Stimulated activated CD8-positive, alpha-beta memory T cell treated with anti-CD3 and anti-CD28 coated beads, Interleukin-12 subunit alpha, Interleukin-12 subunit beta, amount 100 ng/mL, for 1 hour (primary cell): ENCODE results near the gene DHX15.

Source experiments
- DNase-seq: peaks from one replicate; pipeline ENCODE4 v3.0.0-alpha.2; 2020; ENCODE audit warnings: low read depth

The DHX15 gene

DNA sequence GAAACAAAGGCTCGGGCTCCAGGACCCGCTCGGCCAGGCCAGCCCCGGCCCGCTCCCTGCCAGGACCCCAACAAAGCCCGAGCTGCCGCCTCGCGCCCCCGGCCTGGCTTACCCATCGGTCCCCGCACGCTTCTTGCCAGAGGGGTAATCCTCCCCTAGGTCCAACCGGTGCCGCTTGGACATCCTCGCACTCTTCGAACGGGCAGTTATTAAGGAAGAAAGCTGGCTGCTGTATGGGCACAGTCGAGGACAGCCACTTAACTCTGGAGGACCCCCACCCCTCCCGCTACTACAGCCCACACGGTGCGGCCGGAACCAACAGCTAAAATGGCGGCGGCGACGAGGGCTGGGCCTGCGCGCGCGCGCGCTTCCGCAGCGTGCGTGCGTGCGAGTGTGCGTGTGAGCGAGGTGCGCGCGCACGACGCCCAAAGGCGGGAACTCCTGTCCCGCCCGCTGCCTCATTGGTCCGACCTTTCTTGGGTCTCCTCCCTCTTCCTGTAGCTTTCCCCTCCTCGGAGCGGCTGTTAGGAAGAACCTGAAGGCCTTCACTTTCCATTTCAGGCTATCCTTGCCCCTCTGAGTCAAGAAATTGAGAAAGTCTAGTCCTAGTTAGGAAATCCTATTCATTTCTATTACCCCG is at the start of gene DHX15:
Gene DHX15 (minus strand): TSS at position 344 of the 640 bp plus-strand sequence. CDS start 161 bp downstream, at position 183.
- peak; percentile 87 for DNase-seq

DNA sequence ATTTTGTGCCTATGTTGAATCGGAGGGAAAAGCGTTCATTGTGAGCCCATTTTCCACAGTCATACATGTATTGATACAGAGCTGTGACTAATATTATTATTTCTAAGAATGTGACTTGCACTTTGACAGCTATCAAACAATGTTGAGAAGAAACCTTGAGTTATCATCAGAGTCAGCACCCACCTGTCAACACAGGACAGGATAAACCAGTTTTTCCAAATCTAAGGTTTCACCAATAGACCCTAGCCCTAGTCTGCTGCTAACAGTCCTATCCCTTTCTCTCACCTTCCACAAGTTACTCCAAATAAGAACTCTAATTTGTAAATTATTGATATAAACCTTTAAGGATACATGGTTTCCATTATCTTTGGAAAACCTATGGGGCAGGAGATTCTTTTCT is 47.7 kb upstream of the DHX15 start:
- no peak for DNase-seq

DNA sequence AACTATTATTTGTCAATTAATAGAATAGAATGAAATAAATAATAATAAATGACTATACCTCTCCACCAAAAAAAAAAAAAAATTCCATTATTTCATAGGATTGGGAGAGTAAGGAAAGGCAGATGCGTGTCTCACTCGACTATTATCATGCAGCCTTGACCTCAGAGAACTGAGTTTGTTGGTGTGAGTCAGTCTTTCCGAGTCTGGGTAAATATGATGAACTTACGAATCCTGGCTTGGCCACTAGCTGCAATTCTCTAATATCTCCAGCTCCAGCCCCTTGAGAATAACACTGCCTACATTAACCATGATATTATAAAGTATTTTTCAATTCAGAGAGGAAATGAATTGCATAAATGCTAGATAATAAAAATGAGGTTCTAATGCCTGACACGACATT is 46.6 kb upstream of the DHX15 start:
- no peak for DNase-seq

DNA sequence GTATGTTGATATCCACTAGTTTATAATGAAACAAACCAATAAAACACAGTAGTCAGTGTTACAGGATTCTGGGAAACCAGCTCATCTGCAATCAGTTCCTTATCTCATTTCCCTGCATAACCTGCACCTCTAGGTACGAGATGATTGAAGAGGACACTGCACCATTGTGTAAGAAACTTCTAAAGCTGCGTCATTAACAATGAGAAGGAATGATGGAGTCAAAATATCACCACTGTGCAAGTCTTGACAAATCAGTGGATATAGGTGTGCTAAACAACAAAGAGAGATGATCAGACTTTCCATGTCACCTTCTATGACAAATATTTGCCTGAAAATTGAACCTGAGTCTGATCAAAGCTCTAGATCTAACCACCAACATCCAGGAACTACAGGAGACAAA is 40.7 kb upstream of the DHX15 start:
- DNase-seq = no peak

DNA sequence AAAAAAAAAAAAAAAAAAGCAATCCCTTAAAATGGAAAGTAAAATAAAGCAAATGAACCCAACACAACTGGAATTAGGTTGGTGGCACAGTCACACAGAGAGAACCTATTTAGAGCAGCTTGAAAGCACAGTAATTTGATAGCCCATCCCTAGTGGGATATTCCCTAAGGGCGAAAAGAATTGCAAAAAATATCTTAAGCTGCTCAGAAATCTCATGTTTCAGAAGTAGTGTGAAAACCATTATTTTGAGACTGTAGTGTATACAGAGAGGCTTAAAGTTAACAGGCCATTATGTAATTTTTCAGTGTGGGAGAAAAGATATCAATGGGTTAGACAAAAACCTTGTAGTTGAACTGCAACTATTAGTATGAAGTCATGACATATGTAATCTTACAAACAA is 40.0 kb upstream of the DHX15 start:
- no peak for DNase-seq

DNA sequence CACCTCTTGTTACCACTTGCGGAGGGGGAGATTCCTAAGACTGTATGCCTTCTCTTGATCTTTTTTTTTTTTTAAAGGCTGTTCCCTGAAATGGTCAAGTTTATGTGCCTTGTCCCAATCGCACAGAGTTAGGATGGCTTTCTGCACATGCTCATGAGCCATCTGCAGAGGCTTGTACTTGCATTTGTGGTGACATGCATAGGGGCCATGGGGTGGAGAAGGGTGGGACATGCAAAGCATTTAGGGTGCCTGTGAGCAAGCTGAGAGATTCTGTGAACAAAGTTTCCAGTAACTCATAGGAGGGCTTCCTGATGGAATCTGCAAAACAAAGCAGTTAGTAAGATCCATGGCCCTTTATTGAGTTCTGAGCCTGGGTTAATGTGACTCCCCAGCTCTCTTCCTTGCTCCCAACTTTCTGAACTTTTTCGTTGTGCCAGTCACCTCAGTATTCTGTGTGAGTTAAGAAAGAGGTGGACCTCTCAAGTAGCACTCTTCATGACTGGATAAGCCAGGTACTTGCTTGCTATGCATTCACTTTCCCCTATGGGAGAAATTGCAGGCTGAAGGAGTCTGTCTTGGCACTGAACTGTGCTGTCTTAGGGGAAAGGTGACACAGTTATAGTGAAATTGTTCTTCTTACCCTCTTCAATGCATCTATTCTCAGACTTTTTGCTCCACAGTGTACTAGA is 37.9 kb upstream of the DHX15 start:
- no peak for DNase-seq

DNA sequence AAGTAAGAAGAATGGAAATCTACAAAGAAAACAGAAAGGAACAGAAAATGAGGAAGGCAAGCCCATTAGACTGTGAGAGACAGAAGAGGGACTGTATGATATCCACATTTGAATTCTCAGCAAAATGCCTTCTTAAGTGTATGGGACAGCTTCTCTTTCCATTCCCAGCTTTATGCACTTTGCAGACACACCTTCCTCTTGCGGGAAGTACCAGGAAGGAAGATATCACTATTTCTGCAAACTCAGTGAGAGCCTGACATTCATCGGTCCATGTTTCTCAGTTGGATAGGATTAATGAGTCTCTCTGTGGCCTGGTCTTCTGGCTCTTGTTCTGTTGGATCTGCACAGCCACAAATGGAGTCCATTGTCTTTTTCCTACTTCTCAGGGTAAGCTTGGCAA is 31.6 kb upstream of the DHX15 start:
- DNase-seq = no peak

DNA sequence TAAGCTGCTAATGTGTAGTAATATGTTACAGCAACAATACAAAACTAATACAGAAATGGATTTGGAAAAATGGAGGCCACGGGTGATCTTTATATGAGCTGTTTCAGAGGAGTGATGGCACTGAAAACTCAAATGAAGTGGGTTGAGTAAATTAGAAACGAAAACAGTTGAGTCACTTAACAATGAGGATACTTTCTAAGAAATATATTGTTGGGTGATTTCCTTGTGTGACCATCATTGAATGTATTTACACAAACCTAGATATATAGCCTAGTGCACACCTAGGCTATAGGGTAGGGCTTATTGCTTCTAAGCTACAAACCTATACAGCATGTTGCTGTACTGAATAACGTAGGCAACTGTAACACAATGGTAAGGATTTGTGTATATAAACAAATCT is 30.5 kb upstream of the DHX15 start:
- no peak for DNase-seq

DNA sequence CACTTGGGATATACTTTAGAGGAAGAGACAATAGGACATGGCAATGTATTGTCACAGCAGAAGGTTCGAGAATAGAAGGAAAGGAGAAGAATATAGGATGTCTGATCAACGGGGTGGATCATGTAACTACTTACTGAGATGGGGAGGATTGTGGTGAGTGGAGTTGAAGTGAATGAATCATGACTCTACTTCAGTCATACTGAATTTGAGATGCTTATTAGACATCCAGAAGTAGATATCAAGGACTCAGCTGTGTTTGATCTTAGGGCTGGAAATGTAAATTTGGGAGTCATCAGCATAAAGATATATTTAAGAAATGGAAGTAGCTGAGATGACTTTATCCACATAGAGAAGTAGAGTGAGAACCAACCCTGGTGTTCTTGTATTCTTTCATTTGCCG is 29.1 kb upstream of the DHX15 start:
- no peak for DNase-seq

DNA sequence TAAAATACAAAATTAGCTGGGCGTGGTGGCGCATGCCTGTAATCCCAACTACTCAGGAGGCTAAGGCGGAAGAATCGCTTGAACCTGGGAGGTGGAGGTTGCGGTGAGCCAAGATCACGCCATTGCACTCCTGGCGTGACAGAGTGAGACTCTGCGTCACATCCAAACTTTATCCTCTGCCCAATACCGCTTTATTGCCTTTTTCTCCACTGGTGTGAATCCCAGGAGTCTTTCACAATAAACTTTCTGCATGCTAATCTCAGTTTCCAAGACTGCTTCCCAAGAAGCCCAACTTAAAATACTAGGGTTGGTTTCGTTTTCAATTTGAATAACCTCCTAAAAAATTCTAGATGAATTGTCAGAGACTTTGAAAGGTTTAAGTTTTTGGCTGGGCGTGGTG is 27.2 kb upstream of the DHX15 start:
- DNase-seq = no peak

DNA sequence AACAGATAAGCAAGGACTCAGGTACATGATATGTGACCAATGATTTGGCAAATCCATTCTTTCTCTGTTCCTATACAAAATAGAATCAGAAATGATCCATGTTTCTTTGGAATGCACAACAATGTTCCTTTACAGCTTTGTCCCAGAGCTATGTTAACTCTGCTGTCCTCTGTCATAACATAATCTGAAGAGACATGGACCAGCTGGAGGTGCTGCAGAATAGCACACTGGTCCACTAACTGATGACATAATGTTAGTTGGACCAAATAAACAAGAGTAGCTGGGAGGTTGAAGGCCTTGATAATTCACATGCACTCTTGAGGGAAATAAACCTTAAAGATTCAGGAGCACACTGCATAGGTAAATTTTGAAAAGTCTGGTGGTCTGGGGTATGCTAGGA is 23.0 kb upstream of the DHX15 start:
- DNase-seq = no peak

DNA sequence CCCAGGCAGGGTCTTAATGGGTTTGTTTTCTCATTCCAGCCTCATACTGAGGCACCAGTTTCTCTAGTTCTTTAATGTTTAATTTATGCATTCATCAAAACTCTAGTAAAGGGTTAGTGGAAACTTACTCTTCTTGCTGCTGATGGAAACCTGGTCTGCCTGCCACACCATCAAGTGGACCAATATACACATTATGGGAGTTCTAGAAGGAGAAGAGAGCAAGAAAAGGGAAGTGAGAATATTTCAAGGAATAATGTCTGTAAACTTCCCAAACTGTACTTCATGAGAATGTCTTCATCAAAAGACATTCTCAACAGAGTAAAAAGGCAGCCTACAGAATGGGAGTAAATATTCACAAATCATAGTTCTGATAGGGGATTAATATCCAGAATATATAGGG is 20.9 kb upstream of the DHX15 start:
- DNase-seq = no peak

DNA sequence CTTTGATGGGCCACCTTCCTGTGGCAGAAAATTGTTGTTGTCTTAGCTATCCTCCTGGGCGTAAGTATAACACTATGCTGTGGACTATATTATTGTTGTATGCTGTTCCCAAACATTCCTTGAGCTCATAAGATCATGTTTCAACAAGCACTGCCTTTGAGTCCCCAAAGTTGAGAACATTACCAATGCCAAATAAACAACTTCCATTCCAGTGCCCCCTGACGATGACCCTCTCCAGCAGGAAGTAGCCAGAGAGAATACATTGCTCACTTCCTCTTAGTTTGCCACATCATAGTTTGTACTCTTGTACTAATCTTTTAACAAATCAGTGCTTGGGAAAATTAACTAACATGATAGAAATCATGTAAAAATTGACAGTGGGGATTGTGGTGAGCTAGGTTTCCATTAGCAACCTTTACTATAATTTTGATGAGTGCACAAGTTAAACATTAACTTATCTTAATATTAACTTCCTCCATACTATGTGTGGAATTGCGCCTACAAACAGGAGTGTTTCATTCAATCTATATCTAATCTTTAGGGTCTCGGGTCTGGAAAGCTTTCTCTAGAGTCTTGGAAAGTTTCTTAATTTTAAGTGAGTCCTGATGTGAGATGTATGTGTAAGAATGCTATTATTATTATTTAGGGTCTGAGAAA is 20.3 kb upstream of the DHX15 start:
- DNase-seq = no peak

DNA sequence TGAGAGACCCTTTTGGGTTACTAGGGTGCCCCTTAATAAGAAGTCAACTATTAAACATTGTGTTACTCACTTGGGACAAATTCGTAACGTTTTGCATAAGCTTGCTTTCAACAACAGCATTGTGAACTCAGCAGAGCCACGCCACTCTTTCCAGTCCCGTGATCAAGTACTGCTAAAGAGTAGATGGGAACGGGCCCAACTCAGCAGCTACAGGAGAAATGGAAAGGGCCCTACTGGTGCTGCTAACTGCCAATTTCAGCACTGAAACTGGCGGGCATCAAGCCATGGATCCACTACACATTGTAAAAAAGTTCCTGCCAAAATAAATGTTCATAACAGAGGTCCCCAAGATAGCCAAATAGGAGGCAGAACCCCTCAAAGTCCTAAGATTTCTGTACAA is 19.0 kb upstream of the DHX15 start:
- no peak for DNase-seq

DNA sequence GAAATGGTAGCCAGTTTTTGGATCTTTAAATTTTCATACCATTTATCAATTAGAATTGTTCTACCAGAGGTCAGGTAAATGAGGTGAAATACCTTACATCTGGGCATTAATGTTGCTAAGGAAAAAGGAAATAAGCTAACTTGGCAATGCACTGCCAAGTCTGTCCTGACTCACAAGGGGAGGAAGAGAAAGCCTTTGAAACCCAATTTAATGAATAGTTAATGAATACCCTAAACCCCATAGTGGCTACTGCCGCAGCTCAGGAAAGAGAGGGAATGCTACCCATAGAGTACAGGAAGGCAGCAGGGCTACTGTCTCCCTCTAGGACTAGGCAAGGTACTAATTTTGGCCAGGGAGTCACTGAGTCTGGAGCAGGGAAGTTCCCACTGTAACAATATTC is 16.8 kb upstream of the DHX15 start:
- no peak for DNase-seq

DNA sequence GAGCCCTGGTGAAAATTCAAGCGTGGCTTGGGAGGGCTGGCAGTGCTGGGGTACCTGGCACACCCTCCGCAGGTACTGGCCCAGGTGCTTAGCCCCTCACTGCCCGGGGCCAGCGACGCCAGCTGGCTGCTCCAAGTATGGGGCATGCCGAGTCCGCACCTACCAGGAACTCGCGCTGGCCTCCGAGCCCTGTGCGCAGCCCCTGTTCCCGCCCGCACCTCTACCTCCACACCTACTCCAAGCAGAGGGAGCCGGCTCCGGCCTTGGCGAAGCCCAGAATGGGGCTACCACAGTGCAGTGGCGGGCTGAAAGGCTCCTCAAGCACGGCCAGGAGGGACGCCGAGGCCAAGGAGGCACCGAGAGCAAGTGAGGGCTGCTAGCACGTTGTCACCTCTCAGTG is 14.9 kb upstream of the DHX15 start:
- no peak for DNase-seq

DNA sequence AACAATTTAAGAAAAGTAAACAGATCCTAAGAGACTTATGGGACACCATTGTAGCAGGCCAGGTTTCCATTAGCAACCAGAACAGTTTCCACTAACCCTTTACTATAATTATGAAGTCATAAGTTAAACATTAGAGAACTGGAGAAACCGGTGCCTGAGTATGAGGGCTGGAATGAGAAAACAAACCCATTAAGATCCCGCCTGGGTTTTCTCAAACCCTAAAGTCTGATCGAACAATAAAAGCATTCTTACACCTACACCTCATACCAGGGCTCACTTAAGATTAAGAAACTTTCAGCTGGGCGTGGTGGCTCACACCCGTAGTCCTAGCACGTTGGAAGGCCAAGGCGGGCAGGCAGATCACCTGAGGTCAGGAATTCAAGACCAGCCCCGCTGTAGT is 13.7 kb upstream of the DHX15 start:
- DNase-seq = no peak

DNA sequence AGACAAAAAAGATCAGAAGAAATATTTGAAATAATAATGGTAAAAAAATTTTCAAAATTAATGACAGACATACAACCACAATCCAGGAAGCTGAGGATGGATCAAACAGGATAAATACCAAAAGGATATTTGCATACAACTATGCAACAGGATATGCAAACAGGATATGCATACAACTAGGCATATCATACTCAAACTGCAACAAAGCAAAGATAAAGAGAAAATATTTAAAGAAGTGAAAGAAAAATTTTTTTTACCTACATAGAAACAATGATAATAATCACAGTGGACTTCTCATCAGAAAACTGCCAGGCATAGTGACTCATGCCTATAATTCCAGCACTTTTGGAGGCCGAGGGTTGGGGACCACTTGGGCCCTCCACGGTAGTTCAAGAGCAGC is 11.3 kb upstream of the DHX15 start:
- DNase-seq = no peak

DNA sequence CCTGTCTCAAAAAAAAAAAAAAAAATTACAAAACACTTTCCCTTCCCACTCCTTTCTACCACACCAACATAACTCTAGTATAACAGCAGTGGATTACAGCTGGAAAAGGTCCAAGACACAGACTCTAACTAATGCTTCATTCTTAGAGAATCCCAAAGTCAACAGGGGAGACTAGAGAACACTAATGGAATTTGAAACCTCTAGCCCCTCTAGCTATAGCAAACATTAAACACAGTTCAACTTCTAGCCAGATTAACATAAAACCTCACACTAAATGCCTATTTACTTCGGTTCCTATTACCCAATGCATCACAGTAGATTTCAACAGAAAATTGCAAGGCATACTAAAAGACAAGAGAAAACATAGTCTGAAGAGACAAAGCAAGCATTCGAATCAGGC is 10.5 kb upstream of the DHX15 start:
- no peak for DNase-seq

DNA sequence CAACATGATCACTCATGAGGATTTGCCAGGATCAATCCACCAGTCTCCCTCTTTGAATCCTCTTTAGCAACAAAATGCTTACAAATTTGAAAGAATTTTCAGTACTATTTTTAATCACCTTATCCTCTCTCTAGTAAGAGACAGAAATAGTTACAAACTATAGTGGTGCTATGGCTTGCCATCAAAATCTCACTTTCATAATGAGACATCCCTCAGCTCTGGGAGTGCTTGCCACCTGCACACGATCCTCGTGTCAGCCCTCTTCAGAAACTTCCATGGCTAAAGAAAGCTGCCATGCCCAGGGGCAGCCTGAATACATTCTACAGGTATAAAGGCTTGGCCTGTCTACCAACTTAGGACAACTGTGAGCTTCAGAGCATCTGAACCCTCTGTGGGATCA is 5.1 kb upstream of the DHX15 start:
- no peak for DNase-seq

DNA sequence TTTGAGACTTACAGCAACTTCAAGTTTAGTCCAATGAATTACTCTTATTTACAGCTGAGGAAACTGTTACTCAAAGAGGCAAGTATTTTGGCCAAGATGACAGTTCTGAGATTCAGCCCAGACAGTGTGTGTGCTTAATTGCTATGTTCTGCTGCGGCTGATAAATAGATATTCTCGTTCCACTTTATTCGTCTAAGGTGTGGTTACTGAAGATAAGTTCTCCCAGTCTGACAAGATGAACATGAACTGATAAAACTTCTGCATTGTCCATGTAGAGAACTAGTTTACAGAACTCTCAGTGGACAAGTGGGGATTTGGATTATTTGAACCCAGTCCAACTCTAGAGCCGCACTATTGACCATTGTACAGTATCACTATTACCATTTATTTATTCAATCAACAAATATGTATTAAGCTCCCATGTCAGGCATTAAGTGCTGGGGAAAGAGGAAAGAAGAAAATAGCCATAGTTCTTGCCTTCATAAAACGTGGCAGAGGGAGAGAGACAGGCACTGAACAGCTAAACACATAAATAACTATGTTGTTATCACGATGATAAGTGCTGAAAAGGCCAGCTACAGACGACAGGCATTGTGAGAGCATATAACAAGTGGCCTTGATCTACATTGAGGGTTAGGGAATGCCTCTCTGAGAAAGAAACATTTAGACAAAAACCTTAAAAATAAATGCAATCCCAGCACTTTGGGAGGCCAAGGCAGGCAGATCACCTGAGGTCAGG is 4.0 kb upstream of the DHX15 start:
- no peak for DNase-seq

DNA sequence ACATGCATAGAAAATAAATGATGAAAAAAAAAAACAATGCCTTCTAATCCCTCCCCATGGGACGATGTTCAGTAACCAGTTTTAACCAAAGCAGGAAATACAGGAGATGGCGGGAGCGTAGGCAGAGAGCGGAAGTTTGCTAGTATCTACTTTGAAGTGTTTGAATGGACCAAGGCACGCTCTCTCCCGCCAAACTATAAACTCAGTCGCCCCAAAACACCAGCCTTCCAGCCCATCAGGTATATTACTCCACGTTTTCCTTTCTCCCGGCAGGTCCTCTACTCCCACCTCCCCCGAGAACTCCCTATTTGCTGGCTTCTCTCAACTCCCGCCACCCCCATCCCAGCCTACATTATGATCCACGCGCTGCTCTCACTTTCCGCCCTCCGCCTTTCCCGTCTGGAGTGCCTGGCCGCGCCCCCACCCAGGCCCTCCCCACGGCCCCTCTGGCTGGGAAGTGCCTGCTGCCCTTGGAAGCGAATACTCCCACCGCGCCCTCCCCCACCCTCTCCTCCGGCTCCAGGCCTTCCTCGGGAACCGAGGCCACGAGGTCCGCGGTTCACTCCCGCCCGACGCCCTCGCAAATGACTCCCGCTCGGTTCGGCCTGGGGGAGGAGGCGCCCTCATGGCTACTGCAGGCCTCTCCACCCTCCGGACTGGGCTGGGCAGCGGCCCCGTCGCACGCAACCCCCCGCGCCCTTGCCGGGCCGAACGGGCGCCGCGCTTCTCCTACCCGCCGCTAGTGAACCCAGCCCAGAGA is 723 bp downstream of the DHX15 start:
- DNase-seq = peak; percentile 11
